HepG2 (cell line): Measurements from ENCODE around the gene ZFYVE26. TPM values are rescaled to one million over a fixed set of nuclear protein-coding genes. Genes with fewer than 3 reads are reported as not detected.
A peak's percentile ranks its signal among the peaks of the same experiment; 100 is the strongest.

Source experiments
- CEBPB ChIP-seq: IDR thresholded peaks from 2 replicates; pipeline ENCODE4 v1.6.1; 2011; ENCODE audit warnings: low read depth, low read length, improper control_type of control experiment, borderline replicate concordance
- GLI4 ChIP-seq: sonication (generic); formaldehyde crosslinking; IDR thresholded peaks from 2 replicates; pipeline ENCODE4 v1.5.1; 2020; ENCODE audit warnings: missing genetic modification reagents, mild to moderate bottlenecking, moderate library complexity, borderline replicate concordance
- SIX1 ChIP-seq: sonication (generic); formaldehyde crosslinking; IDR thresholded peaks from 2 replicates; pipeline ENCODE4 v1.4.0; 2020; ENCODE audit warnings: missing genetic modification reagents, borderline replicate concordance
- SIX4 ChIP-seq: sonication (generic); formaldehyde crosslinking; IDR thresholded peaks from 2 replicates; pipeline ENCODE4 v1.4.0; 2020; ENCODE audit warnings: missing genetic modification reagents
- SOX13 ChIP-seq, 3 experiments: fragments of 450-650 bp in 1 of 3; sonication (generic) in 1 of 3; formaldehyde crosslinking in 1 of 3; IDR thresholded peaks in 2 of 3; conservative IDR thresholded peaks in 1 of 3; 2 replicates each; pipeline versions ENCODE4 v1.5.0 to v1.6.1; 2016 to 2020; ENCODE audit warnings: antibody characterized with exemption in 1 of 3, mild to moderate bottlenecking in 1 of 3, missing compliant biosample characterization in 1 of 3, missing genetic modification reagents in 1 of 3, moderate library complexity in 1 of 3
- STAG1 ChIP-seq: sonication (generic); formaldehyde crosslinking; IDR thresholded peaks from 2 replicates; pipeline ENCODE4 v1.4.0; 2020; ENCODE audit warnings: missing genetic modification reagents
- ZBTB46 ChIP-seq: sonication (generic); formaldehyde crosslinking; IDR thresholded peaks from 2 replicates; pipeline ENCODE4 v1.4.0; 2020; ENCODE audit warnings: mild to moderate bottlenecking, missing genetic modification reagents, borderline replicate concordance
- ZNF136 ChIP-seq: sonication (generic); formaldehyde crosslinking; IDR thresholded peaks from 2 replicates; pipeline ENCODE4 v1.8.1; 2022; ENCODE audit warnings: low read depth, mild to moderate bottlenecking, moderate library complexity, missing genetic modification reagents
- ZNF143 ChIP-seq: sonication (generic); formaldehyde crosslinking; IDR thresholded peaks from 2 replicates; pipeline ENCODE4 v1.4.0; 2020; ENCODE audit warnings: missing genetic modification reagents
- ZNF205 ChIP-seq: IDR thresholded peaks from 2 replicates; pipeline ENCODE4 v1.6.1; 2018; ENCODE audit warnings: missing biosample characterization, missing genetic modification reagents
- ZNF605 ChIP-seq: sonication (generic); formaldehyde crosslinking; IDR thresholded peaks from 2 replicates; pipeline ENCODE4 v1.8.0; 2022; ENCODE audit warnings: mild to moderate bottlenecking, missing genetic modification reagents
- ZNF703 ChIP-seq: sonication (generic); formaldehyde crosslinking; IDR thresholded peaks from 2 replicates; pipeline ENCODE4 v1.5.1; 2020; ENCODE audit warnings: missing genetic modification reagents, mild to moderate bottlenecking, moderate library complexity, borderline replicate concordance
- ZNF713 ChIP-seq: sonication (generic); formaldehyde crosslinking; IDR thresholded peaks from 2 replicates; pipeline ENCODE4 v1.4.0; 2020; ENCODE audit warnings: mild to moderate bottlenecking, missing genetic modification reagents
- ZNF737 ChIP-seq: sonication (generic); formaldehyde crosslinking; IDR thresholded peaks from 2 replicates; pipeline ENCODE4 v1.5.0; 2020; ENCODE audit warnings: missing genetic modification reagents, mild to moderate bottlenecking, borderline replicate concordance
- ZNF878 ChIP-seq: sonication (generic); formaldehyde crosslinking; IDR thresholded peaks from 2 replicates; pipeline ENCODE4 v1.8.1; 2023; ENCODE audit warnings: mild to moderate bottlenecking, missing genetic modification reagents, moderate library complexity
- polyA plus RNA-seq, 8 experiments: library from polyadenylated mRNA; depleted of rRNA in 3 of 8; stranded (reverse) in 7 of 8; unstranded in 1 of 8; fragments of >200 nt; fragmentation: Illumina TruSeq in 4 of 8; extraction: Trizol in 4 of 8; gene quantifications; 2 replicates each; pipeline versions ENCODE4 v1.2.1 to v1.2.3, GENCODE V29; 2011 to 2016; ENCODE audit warnings: low read depth in 4 of 8, missing spikeins in 1 of 8, mixed read lengths in 1 of 8; ENCODE audit not compliant: insufficient read depth in 1 of 8
- total RNA-seq, 5 experiments: library from RNA; depleted of rRNA; stranded (reverse); fragments of >200 nt; fragmentation: Illumina TruSeq; extraction: Trizol; gene quantifications; 2 replicates each; pipeline ENCODE4 v1.2.3, GENCODE V29; 2016; ENCODE audit warnings: low read depth in 1 of 5
- TF ChIP-seq, protein P1 (sequence below): sonication (generic); formaldehyde crosslinking; IDR thresholded peaks from 2 replicates; pipeline ENCODE4 v1.5.1; 2020; ENCODE audit warnings: mild to moderate bottlenecking, missing genetic modification reagents, moderate library complexity
- TF ChIP-seq, protein P2 (sequence below): sonication (generic); formaldehyde crosslinking; IDR thresholded peaks from 2 replicates; pipeline ENCODE4 v1.4.0; 2020; ENCODE audit warnings: missing genetic modification reagents
- TF ChIP-seq, protein P3 (sequence below): fragments of 450-650 bp; IDR thresholded peaks from 2 replicates; pipeline ENCODE4 v1.6.1; 2016
- TF ChIP-seq, protein P4 (sequence below): sonication (generic); formaldehyde crosslinking; IDR thresholded peaks from 2 replicates; pipeline ENCODE4 v1.5.0; 2020; ENCODE audit warnings: missing genetic modification reagents

Gene ZFYVE26
- total and polyA plus RNA-seq, 2 of the 13 experiments (the other 11 are each of a cell fraction or from before 2014, with no cell fraction given): 13.6 to 16.4 TPM

DNA sequence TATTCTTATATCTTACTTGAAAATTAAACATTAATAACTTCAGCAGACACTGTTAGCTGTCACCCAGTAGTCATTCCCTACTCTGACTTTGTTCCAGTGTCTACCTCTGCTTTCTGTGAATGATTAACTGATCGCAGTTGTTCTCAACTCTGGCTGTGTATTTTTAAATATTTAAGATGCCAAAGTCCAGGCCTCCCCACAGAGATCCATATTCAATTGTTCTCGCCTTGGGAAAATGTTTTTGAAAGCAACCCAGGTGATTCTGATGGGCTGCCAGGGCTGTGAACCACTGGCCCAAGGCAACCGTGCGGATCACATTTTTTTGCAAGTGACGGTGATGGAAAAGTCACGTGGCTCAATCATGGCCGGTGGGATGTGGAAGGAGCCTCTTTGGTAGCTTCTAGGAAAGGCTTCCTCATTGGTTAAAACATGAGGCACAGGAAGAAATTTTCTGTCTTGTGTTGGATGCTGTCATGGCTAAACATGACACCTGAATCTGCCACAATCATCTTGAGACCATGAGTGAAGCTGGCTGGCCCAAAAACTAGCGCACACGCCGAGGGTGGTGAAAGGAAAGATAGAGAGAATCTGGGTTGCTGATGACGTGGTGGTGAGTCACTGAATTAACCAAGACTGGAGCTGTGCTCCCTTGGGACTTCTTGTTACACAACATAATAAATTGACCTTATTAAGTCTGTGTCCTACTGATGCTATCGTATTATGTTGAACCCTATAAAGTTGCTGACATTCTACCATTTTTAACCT, 77.5 kb downstream of the ZFYVE26 start (continued):
- TF ChIP-seq ZNF143 (no peak), ZNF605 (CRISPR knock-in tag) (peak; percentile 58; the same call in 1 of the 2 replicates), ZNF878 (no peak), ZNF205 (peak; percentile 78), CEBPB (peak; percentile 23; the same call in 1 of the 2 replicates), ZBTB46 (no peak), STAG1 (no peak), SIX4 (CRISPR knock-in tag) (no peak), ZNF713 (no peak), SOX13 (IDR thresholded peaks at IDR 0.05) (peak; percentile 76), SOX13 (CRISPR knock-in tag; conservative IDR thresholded peaks at IDR 0.05 in 1 of 2, IDR thresholded peaks at IDR 0.05 in 1 of 2) (peak in 1 of 2 experiments; percentile 99; a peak in 2 of 4 replicates), ZNF737 (no peak), ZNF136 (no peak), ZNF703 (CRISPR knock-in tag) (no peak), SIX1 (no peak), GLI4 (CRISPR knock-in tag) (no peak)
- TF ChIP-seq, protein P1, sequence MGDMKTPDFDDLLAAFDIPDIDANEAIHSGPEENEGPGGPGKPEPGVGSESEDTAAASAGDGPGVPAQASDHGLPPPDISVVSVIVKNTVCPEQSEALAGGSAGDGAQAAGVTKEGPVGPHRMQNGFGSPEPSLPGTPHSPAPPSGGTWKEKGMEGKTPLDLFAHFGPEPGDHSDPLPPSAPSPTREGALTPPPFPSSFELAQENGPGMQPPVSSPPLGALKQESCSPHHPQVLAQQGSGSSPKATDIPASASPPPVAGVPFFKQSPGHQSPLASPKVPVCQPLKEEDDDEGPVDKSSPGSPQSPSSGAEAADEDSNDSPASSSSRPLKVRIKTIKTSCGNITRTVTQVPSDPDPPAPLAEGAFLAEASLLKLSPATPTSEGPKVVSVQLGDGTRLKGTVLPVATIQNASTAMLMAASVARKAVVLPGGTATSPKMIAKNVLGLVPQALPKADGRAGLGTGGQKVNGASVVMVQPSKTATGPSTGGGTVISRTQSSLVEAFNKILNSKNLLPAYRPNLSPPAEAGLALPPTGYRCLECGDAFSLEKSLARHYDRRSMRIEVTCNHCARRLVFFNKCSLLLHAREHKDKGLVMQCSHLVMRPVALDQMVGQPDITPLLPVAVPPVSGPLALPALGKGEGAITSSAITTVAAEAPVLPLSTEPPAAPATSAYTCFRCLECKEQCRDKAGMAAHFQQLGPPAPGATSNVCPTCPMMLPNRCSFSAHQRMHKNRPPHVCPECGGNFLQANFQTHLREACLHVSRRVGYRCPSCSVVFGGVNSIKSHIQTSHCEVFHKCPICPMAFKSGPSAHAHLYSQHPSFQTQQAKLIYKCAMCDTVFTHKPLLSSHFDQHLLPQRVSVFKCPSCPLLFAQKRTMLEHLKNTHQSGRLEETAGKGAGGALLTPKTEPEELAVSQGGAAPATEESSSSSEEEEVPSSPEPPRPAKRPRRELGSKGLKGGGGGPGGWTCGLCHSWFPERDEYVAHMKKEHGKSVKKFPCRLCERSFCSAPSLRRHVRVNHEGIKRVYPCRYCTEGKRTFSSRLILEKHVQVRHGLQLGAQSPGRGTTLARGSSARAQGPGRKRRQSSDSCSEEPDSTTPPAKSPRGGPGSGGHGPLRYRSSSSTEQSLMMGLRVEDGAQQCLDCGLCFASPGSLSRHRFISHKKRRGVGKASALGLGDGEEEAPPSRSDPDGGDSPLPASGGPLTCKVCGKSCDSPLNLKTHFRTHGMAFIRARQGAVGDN (CRISPR knock-in tag): peak; percentile 34; the same call in 1 of the 2 replicates
- TF ChIP-seq, protein P2, sequence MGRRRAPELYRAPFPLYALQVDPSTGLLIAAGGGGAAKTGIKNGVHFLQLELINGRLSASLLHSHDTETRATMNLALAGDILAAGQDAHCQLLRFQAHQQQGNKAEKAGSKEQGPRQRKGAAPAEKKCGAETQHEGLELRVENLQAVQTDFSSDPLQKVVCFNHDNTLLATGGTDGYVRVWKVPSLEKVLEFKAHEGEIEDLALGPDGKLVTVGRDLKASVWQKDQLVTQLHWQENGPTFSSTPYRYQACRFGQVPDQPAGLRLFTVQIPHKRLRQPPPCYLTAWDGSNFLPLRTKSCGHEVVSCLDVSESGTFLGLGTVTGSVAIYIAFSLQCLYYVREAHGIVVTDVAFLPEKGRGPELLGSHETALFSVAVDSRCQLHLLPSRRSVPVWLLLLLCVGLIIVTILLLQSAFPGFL: no peak
- TF ChIP-seq, protein P3, sequence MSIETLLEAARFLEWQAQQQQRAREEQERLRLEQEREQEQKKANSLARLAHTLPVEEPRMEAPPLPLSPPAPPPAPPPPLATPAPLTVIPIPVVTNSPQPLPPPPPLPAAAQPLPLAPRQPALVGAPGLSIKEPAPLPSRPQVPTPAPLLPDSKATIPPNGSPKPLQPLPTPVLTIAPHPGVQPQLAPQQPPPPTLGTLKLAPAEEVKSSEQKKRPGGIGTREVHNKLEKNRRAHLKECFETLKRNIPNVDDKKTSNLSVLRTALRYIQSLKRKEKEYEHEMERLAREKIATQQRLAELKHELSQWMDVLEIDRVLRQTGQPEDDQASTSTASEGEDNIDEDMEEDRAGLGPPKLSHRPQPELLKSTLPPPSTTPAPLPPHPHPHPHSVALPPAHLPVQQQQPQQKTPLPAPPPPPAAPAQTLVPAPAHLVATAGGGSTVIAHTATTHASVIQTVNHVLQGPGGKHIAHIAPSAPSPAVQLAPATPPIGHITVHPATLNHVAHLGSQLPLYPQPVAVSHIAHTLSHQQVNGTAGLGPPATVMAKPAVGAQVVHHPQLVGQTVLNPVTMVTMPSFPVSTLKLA: no peak
- TF ChIP-seq, protein P4, sequence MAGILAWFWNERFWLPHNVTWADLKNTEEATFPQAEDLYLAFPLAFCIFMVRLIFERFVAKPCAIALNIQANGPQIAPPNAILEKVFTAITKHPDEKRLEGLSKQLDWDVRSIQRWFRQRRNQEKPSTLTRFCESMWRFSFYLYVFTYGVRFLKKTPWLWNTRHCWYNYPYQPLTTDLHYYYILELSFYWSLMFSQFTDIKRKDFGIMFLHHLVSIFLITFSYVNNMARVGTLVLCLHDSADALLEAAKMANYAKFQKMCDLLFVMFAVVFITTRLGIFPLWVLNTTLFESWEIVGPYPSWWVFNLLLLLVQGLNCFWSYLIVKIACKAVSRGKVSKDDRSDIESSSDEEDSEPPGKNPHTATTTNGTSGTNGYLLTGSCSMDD (CRISPR knock-in tag): no peak
